ENCODE measurements around the gene BACE2.
"Not testable (repeated sequence)": the region's sequence is repeated elsewhere in the genome, so short reads cannot be mapped to it uniquely, and the experiment has no call there.

BACE2 gene

DNA sequence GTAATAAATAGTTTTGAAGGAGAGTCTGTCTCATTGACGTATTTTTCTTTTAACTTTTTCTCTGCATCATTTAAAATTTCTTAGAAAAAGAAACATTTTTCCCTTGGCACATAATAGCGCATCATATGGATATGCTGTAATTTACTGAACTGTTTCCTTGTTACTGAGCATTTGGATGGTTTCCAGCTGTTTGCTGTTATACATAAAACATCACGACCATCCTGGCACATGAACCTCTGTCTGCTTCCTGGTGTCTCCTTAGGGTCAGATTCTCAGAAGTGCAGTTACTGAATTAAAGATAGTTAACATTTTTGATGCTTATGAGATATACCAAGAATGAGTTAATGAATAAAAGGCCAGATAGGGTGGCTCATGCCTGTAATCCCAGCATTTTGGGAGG is 67.2 kb downstream of the BACE2 start:
- in situ Hi-C loops (cut with MboI; ENCODE audit: low sequenced_read_pairs): no loop called here

DNA sequence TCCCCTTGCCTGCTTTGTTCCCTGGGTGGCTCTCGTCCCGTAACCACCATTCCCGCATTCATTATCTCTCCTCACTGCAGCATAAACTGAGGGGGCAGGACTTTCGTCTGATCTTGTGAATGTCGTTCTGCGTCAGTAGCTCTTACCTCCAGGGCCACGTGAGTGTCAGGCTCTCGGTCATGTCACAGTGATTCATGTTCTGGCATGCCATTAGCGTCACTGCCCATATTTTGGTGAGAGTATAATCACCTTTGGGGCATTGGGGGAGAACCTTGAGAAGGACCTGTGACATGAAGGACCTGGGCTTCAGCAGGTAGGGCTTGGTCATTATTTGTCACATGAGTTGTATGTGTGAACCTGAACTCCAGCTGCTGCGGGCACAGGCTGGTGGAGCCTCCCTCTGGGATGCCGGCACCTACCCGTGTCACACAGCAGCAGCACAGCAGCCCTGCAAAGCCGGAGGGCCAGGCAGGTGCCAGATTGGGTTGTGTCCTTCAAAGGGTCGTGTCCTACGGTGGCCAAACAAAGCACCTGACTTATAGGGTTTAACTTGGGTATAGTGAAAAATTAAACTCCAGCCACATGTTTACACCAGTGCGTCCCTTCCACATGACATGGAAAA is 68.5 kb downstream of the BACE2 start:
- in situ Hi-C loops (cut with MboI; ENCODE audit: low sequenced_read_pairs): no loop called here

DNA sequence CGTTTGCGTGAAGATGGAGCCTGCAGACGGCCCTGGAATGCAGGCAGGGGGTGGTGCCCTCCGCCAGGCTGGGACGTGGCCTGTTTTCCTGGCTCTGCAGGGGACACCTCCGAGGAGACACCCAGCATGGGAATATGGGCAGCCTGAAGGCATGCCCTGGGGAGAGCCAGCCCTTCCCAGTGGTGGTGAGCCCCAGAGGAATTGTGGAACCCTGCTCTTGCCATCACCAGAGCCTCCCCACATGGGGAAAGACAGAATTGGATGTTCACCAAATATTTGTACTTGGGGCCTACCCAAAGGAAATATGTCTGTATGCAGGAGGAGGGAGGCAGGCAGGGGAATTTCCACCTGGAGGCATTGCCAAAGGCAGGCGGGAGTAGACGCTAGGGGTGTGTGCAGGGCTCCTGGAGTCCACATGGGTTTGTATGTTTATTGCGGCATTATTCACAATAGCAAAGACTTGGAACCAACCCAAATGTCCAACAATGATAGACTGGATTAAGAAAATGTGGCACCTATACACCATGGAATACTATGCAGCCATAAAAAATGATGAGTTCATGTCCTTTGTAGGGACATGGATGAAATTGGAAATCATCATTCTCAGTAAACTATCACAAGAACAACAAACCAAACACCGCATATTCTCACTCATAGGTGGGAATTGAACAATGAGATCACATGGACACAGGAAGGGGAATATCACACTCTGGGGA is 70.3 kb downstream of the BACE2 start:
- in situ Hi-C loops (cut with MboI; ENCODE audit: low sequenced_read_pairs): not testable (repeated sequence)

DNA sequence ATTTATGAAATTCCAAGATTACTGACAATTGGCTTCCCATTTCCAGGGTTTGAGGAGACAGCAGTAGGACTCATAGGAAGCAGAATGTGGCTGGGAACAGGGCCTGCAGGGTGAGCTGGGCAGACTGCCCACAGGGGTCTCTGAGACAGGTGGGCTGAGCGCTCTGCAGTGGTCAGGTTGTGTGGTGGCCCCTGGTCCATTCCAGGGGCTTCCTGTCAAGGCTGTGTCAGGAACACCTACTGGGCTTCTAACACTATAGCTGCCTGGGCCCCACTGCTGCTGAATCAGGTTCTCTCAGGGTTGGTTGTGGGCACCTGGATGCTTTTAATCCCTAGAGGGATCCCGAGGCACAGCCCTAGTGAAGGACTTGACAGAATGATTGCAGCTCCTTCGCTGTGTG is 72.1 kb downstream of the BACE2 start:
- in situ Hi-C loops (cut with MboI; ENCODE audit: low sequenced_read_pairs): no loop called here

DNA sequence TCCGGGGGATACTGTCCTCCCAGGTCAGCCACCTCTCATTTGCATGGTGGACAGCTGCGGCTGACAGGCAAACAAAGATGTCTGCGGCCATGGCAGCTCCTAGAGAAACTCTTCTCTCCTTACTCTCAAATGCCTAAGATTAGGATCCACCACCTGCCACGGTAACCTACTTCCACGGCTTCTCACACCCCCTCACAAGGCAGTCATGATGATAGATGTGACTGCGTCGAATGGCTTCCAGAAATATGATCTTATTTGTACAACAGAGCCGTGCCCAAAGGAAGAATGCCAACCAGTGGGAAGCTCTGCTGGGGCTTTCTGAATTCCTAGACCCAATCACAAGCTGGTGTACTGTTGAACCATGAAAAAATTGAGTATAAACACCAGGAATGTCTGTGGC is 73.4 kb downstream of the BACE2 start:
- in situ Hi-C loops (cut with MboI; ENCODE audit: low sequenced_read_pairs): no loop called here

DNA sequence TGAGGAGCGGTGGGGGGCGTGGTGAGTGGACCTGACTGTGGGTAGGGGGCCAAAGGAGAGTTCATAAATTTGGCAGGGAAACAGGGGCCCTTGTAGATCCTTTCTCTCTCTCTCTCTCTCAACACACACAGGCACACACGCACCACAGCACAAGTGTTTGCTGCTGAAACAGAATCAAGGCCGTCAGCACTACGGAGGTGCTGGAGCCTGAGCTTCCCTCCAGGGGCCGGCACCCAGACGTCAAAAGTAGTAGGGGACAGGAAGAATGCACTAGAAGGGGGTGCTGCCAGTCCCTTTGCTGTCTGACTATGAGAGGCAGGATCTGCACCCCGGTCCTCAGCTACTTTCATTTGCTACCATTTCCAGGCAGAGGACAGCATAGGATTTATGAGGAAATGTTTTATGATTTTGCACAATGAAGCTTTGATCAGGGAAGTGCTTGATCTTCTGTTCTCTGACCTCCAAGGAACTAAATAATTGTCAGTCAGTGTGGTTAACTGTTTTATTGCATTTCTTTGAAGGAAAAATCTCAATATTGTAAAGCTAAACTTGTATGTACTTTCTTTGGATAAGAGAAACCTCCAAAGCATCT is 74.4 kb downstream of the BACE2 start:
- in situ Hi-C loops (cut with MboI; ENCODE audit: low sequenced_read_pairs): no loop called here

DNA sequence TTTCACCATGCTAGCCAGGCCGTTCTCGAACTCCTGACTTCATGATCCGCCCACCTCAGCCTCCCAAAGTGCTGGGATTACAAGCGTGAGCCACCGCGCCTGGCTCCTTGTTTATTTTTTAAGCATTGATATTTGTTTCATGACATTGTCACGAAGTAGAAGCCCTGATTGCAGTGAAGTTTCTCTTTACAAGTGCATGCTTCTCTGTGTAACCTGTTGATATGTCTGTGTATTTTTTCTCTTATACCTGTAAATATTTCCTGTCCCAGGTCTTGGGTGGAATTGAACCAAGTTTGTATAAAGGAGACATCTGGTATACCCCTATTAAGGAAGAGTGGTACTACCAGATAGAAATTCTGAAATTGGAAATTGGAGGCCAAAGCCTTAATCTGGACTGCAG is 75.1 kb downstream of the BACE2 start:
- in situ Hi-C loops (cut with MboI; ENCODE audit: low sequenced_read_pairs): no loop called here

DNA sequence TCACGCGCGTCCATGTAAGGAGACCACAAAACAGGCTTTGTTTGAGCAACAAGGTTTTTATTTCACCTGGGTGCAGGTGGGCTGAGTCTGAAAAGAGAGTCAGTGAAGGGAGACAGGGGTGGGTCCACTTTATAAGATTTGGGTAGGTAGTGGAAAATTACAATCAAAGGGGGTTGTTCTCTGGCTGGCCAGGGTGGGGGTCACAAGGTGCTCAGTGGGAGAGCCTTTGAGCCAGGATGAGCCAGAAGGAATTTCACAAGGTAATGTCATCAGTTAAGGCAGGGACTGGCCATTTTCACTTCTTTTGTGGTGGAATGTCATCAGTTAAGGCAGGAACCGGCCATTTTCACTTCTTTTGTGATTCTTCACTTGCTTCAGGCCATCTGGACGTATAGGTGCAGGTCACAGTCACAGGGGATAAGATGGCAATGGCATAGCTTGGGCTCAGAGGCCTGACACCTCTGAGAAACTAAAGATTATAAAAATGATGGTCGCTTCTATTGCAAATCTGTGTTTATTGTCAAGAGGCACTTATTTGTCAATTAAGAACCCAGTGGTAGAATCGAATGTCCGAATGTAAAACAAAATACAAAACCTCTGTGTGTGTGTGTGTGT is 76.4 kb downstream of the BACE2 start:
- in situ Hi-C loops (cut with MboI; ENCODE audit: low sequenced_read_pairs): not testable (repeated sequence)

DNA sequence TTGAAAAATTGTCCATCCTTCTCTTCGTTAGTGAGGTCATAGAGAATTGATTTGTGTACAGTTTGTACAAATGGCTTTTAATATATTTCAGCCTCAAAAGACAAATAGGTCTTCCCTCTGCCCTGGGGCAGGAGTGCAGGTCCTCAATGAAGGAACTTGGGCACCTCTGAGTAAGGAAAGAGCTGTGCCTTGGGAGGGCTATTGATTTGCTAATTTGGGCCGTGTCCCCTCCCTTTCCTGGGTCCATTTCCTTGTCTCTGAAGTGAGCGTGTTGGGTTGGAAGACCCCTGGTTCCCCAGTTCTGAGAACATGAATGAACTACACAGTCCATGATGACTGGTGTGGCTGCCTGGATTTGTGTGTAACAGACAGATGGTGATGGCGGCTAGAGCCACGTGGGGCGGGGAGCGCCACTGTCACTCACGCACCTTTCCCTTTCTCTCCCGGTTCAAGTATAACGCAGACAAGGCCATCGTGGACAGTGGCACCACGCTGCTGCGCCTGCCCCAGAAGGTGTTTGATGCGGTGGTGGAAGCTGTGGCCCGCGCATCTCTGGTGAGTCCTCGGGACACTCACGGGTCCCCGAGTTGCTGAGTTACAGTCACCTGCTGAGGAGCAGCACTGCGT is 77.7 kb downstream of the BACE2 start:
- in situ Hi-C loops (cut with MboI; ENCODE audit: low sequenced_read_pairs): no loop called here

DNA sequence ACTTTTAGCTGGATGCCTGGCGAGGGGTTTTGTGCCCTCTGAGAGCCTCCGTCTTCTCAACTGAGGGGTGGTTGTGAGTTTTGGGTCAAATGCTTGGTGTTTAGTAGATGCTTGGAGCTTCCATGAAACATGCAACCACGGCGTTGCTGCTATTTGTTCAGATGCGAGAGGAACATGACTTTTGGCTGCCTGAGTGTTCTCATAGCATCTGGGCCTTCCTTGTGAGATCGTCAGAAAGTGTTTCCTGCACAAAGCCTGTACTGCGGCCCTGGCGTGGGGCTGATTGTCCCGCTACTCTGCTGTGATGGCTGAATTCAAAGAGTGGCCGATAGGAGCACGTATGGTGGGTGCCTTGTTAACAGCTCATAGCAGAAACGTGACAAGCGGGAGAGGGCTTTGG is 78.8 kb downstream of the BACE2 start:
- in situ Hi-C loops (cut with MboI; ENCODE audit: low sequenced_read_pairs): no loop called here

DNA sequence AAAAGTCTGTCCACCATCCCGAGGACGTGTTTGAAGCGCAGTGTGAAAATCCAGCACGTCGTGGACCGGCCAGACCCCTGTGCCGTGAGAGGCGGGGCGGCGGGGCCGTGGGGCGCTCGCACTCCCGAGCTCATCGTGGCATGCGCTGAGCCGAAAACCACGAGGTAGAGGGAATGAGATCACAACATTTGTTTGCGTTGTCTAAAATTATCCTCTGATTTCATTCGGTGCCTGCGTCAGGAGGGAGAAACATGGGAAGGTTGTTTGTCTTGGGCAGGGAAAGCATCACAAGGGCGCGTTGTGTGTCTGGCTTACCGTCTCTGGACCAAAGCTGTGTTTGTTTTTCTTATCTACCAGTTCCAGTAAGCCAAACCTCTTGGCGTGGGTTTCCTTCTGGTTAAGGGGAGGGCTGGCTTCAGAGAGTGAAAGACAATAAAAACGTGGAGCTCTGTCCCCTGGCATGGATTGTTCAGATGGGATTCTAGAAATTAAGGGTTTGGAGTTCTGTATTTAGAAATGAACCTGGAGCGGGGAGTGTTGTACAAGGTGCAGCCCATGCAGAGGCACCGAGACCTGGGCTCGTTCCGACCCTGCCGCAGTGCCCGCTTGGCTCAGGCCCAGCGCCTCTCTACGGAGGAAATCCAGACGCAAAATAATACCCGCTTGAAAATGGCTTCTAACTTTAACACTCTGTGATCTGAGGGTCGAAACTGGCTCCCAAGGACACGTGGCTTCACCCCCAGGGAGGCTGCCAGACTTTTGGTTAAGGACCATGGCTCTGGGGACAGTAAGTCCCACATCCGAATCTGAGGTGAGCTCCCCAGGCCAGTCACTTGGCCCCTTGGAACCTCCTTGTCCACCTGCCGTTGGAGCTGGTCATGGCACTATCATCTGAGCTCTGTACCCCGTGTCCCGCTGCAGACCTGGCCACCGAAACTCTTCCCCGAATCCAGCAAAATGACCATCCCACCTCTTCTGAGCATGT is 79.9 kb downstream of the BACE2 start:
- in situ Hi-C loops (cut with MboI; ENCODE audit: low sequenced_read_pairs): no loop called here

DNA sequence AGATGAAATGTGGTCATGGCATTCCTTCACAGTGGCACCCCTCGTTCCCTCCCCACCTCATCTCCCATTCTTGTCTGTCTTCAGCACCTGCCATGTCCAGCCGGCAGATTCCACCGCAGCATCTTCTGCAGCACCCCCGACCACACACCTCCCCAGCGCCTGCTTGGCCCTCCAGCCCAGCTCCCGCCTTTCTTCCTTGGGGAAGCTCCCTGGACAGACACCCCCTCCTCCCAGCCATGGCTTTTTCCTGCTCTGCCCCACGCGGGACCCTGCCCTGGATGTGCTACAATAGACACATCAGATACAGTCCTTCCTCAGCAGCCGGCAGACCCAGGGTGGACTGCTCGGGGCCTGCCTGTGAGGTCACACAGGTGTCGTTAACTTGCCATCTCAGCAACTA is 81.5 kb downstream of the BACE2 start:
- in situ Hi-C loops (cut with MboI; ENCODE audit: low sequenced_read_pairs): no loop called here

DNA sequence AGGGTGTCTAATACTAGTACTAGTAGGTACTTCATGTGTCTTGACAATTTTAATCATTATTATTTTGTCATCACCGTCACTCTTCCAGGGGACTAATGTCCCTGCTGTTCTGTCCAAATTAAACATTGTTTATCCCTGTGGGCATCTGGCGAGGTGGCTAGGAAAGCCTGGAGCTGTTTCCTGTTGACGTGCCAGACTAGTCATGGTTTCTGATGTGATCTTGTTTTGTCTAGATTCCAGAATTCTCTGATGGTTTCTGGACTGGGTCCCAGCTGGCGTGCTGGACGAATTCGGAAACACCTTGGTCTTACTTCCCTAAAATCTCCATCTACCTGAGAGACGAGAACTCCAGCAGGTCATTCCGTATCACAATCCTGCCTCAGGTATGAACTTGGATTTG is 82.6 kb downstream of the BACE2 start:
- in situ Hi-C loops (cut with MboI; ENCODE audit: low sequenced_read_pairs): no loop called here

DNA sequence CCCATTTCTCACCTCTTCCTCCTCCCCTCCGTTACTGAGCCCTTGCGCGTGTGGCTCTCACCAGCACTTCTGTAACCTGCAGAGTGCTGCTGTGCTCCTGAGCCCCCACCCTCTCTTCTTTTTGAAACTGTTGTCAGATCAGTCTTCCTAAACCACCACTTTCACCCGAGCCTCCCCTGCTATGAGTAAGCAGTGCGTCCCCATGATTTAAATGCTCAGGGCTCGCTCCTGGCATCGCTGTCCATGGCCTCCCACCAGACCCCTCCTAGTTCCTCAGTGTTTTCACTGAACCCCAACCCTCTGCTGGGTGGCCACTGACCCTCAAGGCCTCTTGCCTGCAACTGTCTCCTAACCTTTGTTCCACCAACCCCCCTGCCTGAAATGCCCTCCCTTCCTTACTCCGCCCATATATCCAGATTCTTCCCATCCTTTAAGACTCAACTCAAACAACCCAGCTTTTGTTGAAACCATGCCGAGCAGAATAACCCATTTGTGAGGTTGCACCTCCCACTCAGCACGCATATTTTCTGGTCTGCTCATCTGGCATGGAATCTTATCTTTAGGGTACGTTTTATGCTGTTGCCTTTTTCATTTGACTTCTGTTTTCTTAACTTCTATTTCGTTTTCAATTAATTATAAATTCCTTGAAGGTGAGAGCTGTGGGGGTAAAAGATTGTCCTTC is 84.1 kb downstream of the BACE2 start:
- in situ Hi-C loops (cut with MboI; ENCODE audit: low sequenced_read_pairs): no loop called here

DNA sequence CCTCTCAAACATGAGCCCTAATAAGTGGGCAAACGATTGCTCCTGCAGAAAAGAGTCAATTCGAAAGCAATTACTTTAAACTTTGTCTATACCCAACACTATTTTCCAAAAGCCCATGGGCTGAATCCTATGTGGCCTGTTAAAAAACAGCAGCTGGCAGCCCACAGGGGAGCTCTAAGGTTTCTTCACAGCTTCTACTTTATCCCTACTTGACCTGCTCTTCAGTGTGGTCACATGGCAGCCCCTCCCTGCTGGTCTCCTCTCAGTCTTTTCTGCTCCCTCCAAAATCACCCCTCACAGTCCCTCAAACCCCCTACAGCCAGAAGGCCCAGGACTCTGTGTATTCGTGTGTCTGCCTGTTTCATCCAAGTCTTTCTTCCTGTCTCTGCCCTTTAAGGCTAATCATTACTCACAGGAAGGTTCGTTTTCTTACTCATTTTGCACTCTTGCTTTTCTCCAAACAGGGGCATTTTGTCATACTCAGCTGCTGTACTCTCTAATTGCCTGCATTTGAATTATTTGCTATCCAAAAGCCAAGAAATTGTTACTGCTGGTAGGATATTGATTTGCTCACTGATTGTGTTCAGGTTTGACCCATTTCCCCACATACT is 86.2 kb downstream of the BACE2 start:
- in situ Hi-C loops (cut with MboI; ENCODE audit: low sequenced_read_pairs): no loop called here

DNA sequence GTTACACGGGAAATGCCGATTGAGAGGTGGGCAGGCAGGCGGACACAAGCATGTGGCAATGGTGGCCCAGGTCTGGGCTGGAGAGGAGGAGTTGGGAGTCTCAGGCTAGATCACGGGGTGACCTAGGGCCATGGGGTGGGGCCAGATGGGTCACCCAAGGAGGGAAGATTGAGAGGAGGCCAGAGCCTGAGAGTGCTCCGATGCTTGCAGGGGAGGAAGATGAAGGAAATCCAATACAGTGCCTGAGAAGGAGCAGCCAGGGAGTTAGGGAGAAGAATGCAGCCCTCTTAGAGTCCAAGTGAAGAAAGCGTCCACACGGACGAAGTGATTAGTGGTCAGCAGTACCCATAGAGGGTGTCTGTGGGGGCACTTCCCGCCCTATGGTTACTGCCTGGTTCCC is 87.2 kb downstream of the BACE2 start:
- in situ Hi-C loops (cut with MboI; ENCODE audit: low sequenced_read_pairs): no loop called here

DNA sequence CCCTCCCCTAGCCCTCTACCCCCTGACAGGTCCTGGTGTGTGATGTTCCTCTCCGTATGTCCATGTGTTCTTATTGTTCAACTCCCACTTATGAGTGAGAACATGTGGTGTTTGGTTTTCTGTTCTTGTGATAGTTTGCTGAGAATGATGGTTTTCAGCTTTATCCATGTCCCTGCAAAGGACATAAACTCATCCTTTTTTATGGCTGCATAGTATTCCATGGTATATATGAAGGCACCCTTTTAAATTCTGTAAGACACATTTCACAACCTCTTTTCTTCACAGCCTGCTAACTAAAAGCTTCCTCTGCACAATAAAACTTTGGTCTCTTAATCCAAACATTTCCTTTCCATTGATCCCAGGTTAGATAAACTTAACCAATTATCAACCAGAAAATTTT is 88.3 kb downstream of the BACE2 start:
- in situ Hi-C loops (cut with MboI; ENCODE audit: low sequenced_read_pairs): not testable (repeated sequence)

DNA sequence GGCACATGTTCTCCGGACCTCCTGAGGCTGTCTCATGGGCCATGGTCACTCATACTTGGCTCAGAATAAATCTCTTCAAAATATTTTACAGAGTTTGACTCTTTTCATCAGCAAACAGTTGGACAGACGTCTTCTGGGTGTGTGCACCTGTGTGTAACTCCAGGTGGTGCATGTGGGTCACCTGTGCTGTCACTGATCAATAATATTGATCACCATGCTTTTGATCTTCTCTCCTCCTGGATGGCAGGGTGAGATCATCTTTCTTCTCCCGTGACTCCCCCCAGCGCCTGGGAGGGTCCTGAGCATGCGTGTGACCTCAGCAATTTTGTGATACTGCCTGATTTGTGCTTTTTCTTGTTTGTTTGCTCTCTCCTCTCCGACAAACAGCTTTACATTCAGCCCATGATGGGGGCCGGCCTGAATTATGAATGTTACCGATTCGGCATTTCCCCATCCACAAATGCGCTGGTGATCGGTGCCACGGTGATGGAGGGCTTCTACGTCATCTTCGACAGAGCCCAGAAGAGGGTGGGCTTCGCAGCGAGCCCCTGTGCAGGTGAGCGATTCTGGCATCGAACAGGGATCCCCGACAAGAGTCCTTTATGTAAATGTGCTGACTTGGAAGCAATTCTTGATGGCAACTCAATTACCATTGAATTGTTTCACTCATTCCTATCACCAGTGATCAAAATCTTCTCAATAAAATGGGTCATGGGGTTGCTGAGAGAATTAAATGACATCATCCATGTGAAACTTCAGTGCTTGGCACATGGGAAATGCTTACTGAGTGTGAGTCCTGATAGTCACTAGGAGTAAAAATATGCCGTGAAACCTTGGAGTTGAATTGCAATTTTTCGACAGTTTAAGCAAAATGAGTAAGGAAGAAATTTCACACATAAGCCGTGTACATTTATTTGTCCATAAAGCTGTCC is 89.1 kb downstream of the BACE2 start:
- in situ Hi-C loops (cut with MboI; ENCODE audit: low sequenced_read_pairs): no loop called here
